ENCODE data around the gene PCDHGB5. TPM values are rescaled to one million over a fixed set of nuclear protein-coding genes. Genes with fewer than 3 reads are reported as not detected.
"Not testable (repeated sequence)": the region's sequence is repeated elsewhere in the genome, so short reads cannot be mapped to it uniquely, and the experiment has no call there.

PCDHGB5 gene
- total RNA-seq, 2 experiments from 2014 or later: 0.11 TPM; not detected in 1

- intact Hi-C loops (cut with micrococcal nuclease): loop anchor here (5.0 kb wide), 2 partner anchors 99 to 144 kb away; no protein-coding TSS in a partner anchor
- Mint-ChIP-seq H3K27ac (no peak overlapping the region), H3K27me3 (peaks cover 71% of the 10 kb centered on the region), H3K4me1 (ENCODE audit: low read depth) (peaks cover 16% of the 10 kb centered on the region), H3K9me3 (peaks cover 31% of the 10 kb centered on the region), H3K36me3 (ENCODE audit: low read depth) (peaks cover 30% of the 10 kb centered on the region), H3K4me3 (peak overlapping the region; percentile 73)
- no peak for ATAC-seq
- TF ChIP-seq, protein P1, sequence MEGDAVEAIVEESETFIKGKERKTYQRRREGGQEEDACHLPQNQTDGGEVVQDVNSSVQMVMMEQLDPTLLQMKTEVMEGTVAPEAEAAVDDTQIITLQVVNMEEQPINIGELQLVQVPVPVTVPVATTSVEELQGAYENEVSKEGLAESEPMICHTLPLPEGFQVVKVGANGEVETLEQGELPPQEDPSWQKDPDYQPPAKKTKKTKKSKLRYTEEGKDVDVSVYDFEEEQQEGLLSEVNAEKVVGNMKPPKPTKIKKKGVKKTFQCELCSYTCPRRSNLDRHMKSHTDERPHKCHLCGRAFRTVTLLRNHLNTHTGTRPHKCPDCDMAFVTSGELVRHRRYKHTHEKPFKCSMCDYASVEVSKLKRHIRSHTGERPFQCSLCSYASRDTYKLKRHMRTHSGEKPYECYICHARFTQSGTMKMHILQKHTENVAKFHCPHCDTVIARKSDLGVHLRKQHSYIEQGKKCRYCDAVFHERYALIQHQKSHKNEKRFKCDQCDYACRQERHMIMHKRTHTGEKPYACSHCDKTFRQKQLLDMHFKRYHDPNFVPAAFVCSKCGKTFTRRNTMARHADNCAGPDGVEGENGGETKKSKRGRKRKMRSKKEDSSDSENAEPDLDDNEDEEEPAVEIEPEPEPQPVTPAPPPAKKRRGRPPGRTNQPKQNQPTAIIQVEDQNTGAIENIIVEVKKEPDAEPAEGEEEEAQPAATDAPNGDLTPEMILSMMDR (IDR thresholded peaks at IDR 0.05): no peak
- DNase-seq: no peak
- CTCF ChIA-PET: interaction anchor here (0.6 to 3.7 kb wide), 35 partner anchors 8 to 572 kb away, joined by 3 to 45 read pairs (median 5); partner anchors contain the start of genes PCDHGA1, PCDHGA12, PCDHGA3 and PCDHGA4
- POLR2A ChIA-PET: no interaction called here
Measured at GRCh38 chr5:141413540-141414069, 15.9 kb downstream of the PCDHGB5 start.

DNA sequence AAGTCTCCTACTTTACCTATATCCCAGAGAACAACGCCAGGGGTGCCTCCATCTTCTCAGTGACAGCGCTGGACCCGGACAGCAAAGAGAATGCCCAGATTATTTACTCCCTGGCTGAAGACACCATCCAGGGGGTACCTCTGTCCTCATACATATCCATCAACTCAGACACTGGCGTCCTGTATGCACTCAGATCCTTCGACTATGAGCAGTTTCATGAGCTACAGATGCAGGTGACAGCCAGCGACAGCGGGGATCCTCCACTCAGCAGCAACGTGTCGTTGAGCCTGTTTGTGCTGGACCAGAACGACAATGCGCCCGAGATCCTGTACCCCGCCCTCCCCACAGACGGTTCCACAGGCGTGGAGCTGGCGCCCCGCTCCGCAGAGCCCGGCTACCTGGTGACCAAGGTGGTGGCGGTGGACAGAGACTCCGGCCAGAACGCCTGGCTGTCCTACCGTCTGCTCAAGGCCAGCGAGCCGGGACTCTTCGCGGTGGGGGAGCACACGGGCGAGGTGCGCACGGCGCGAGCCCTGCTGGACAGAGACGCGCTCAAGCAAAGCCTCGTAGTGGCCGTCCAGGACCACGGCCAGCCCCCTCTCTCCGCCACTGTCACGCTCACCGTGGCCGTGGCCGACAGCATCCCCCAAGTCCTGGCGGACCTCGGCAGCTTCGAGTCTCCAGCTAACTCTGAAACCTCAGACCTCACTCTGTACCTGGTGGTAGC lies 17.0 kb downstream of the PCDHGB5 start:
- Mint-ChIP-seq H3K4me1 (ENCODE audit: low read depth) (peaks cover 16% of the 10 kb centered on the region), H3K36me3 (ENCODE audit: low read depth) (peaks cover 32% of the 10 kb centered on the region), H3K27me3 (peaks cover 69% of the 10 kb centered on the region), H3K9me3 (peaks cover 30% of the 10 kb centered on the region)
- not testable (repeated sequence) for ATAC-seq, DNase-seq, H3K4me3 Mint-ChIP-seq, H3K27ac Mint-ChIP-seq
- intact Hi-C loops (cut with micrococcal nuclease): loop anchor here (5.0 kb wide), 2 partner anchors 98 to 143 kb away; no protein-coding TSS in a partner anchor
- ChIA-PET POLR2A (interaction anchor here (0.6 kb wide), 1 partner anchor 23 kb away, joined by 3 read pairs; no protein-coding TSS in a partner anchor), CTCF (interaction anchor here (1.8 to 3.9 kb wide), 8 partner anchors 12 to 149 kb away, joined by 5 to 45 read pairs (median 21); partner anchors contain the start of genes PCDHGA12, PCDHGA8, PCDHGA9 and PCDHGB3)

DNA sequence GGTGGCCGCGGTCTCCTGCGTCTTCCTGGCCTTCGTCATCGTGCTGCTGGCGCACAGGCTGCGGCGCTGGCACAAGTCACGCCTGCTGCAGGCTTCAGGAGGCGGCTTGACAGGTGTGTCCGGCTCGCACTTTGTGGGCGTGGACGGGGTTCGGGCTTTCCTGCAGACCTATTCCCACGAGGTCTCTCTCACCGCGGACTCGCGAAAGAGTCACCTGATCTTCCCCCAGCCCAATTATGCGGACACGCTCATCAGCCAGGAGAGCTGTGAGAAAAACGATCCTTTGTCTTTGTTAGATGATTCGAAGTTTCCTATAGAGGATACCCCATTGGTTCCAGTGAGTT lies 17.5 kb downstream of the PCDHGB5 start:
- H3K27me3 Mint-ChIP-seq: peaks cover 68% of the 10 kb centered on the region
- DNase-seq; POLR2A ChIA-PET; intact Hi-C loops (cut with micrococcal nuclease); H3K27ac Mint-ChIP-seq; ATAC-seq: not testable (repeated sequence)
- H3K9me3 Mint-ChIP-seq: peaks cover 31% of the 10 kb centered on the region
- H3K4me3 Mint-ChIP-seq: peak overlapping the region; percentile 32
- peaks cover 31% of the 10 kb centered on the region for H3K36me3 Mint-ChIP-seq (ENCODE audit: low read depth)
- CTCF ChIA-PET: interaction anchor here (0.9 to 3.9 kb wide), 5 partner anchors 59 to 148 kb away, joined by 3 to 17 read pairs (median 4); partner anchors contain the start of genes PCDHGA3 and PCDHGB1
- peaks cover 16% of the 10 kb centered on the region for H3K4me1 Mint-ChIP-seq (ENCODE audit: low read depth)

GRCh38 chr5:141417494-141418172 lies 19.9 kb downstream of the PCDHGB5 start, which contains the start of gene PCDHGB7:
Gene PCDHGB7, plus strand, starts transcription at chr5:141417677. Its CDS starts 183 bp downstream, at chr5:141417860.
- Mint-ChIP-seq H3K4me1 (ENCODE audit: low read depth) (peaks cover 19% of the 10 kb centered on the region), H3K4me3 (peak within 1 kb of the TSS; percentile 64), H3K27me3 (peaks cover 77% of the 10 kb centered on the region), H3K36me3 (ENCODE audit: low read depth) (peaks cover 39% of the 10 kb centered on the region), H3K9me3 (peaks cover 39% of the 10 kb centered on the region)
- peak; percentile 75 for DNase-seq
- CTCF ChIA-PET: interaction anchor here (0.8 to 6.5 kb wide), 13 partner anchors 9 to 209 kb away, joined by 3 to 71 read pairs (median 4); partner anchors contain the start of genes PCDHB12, PCDHGA12 and PCDHGB6
- intact Hi-C loops (cut with micrococcal nuclease); POLR2A ChIA-PET; H3K27ac Mint-ChIP-seq: not testable (repeated sequence)
- ATAC-seq: peak; percentile 76
- TF ChIP-seq, protein P1 (IDR thresholded peaks at IDR 0.05): peak; percentile 63

DNA sequence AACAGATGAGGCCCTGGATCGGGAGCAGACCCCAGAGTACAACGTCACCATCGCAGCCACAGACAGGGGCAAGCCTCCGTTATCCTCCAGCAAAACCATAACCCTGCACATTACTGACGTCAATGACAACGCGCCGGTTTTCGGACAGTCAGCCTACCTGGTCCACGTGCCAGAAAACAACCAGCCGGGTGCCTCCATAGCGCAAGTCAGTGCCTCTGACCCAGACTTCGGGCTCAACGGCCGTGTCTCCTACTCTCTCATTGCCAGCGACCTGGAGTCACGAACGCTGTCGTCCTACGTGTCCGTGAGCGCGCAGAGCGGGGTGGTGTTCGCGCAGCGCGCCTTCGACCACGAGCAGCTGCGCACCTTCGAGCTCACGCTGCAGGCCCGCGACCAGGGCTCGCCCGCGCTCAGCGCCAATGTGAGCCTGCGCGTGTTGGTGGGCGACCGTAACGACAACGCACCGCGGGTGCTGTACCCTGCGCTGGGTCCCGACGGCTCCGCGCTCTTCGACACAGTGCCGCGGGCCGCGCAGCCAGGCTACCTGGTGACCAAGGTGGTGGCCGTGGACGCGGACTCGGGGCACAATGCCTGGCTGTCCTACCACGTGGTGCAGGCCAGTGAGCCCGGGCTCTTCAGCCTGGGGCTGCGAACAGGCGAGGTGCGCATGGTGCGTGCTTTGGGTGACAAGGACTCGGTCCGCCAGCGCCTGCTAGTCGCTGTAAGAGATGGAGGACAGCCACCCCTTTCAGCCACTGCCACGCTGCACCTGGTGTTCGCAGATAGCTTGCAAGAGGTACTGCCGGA lies 21.5 kb downstream of the PCDHGB5 start:
- no peak overlapping the region for H3K4me3 Mint-ChIP-seq

More for the DNA sequence above, 21.5 kb downstream of the PCDHGB5 start:
- intact Hi-C loops (cut with micrococcal nuclease): no loop called here
- Mint-ChIP-seq H3K27me3 (peaks cover 72% of the 10 kb centered on the region), H3K27ac (no peak overlapping the region), H3K36me3 (ENCODE audit: low read depth) (peaks cover 35% of the 10 kb centered on the region), H3K4me1 (ENCODE audit: low read depth) (peaks cover 13% of the 10 kb centered on the region), H3K9me3 (peaks cover 35% of the 10 kb centered on the region)
- DNase-seq (no peak), ATAC-seq (no peak)
- CTCF ChIA-PET: interaction anchor here (0.9 to 6.5 kb wide), 9 partner anchors 11 to 145 kb away, joined by 3 to 71 read pairs (median 10); partner anchors contain the start of genes PCDHGA12, PCDHGC3 and PCDHGC4
- TF ChIP-seq, protein P1 (IDR thresholded peaks at IDR 0.05): no peak
- POLR2A ChIA-PET: no interaction called here
